Caco-2 (cell line): Measurements from ENCODE around the gene EDN1. TPM values are rescaled to one million over a fixed set of nuclear protein-coding genes. Genes with fewer than 3 reads are reported as not detected.

Source experiments
- BruUV-seq: library from RNA; stranded (reverse); fragments of 400-500 nt; replicated peaks from 2 replicates; lab custom pipeline; 2021; lab: Mats Ljungman, UMichigan
- CTCF ChIA-PET: fragments of 300-600 bp; sonication (Branson Sonifier 250); formaldehyde crosslinking; loops from one replicate; lab custom pipeline; 2022; ENCODE audit warnings: antibody characterized with exemption; lab: Charles Lee
- POLR2A ChIA-PET: fragments of 300-600 bp; sonication (Branson Sonifier 250); formaldehyde crosslinking; loops from one replicate; lab custom pipeline; 2022; ENCODE audit warnings: antibody characterized with exemption; lab: Charles Lee
- DNase-seq, 2 experiments: peaks; one replicate each; pipeline versions ENCODE4 v3.0.0 to v3.0.0-alpha.2; 2020 to 2022
- H3K27me3 ChIP-seq: replicated peaks from 2 replicates; pipeline ENCODE4 v1.6.0; 2011; ENCODE audit warnings: low read length; ENCODE audit not compliant: control insufficient read depth, insufficient read depth
- H3K36me3 ChIP-seq: 2 replicates; pipeline ENCODE4 v1.5.1; 2011; ENCODE audit warnings: low read length; ENCODE audit not compliant: control insufficient read depth, insufficient read depth
- H3K4me1 ChIP-seq: fragments of 250-450 bp; sonication (Bioruptor Pico); 2 replicates; pipeline ENCODE4 v1.5.1; 2020; ENCODE audit warnings: mild to moderate bottlenecking
- H3K4me3 ChIP-seq: 2 replicates; pipeline ENCODE4 v1.5.1; 2011; ENCODE audit warnings: low read depth, mild to moderate bottlenecking, control low read depth, low read length
- H3K9me3 ChIP-seq: fragments of 250-450 bp; sonication (Bioruptor Pico); 2 replicates; pipeline ENCODE4 v1.5.1; 2020; ENCODE audit warnings: mild to moderate bottlenecking, moderate library complexity
- H3K27ac Mint-ChIP-seq: one replicate; pipeline ENCODE4 v1.8.0; 2022; ENCODE audit warnings: mixed read lengths; ENCODE audit not compliant: unreplicated experiment
- H3K27me3 Mint-ChIP-seq: one replicate; pipeline ENCODE4 v1.8.0; 2022; ENCODE audit warnings: mixed read lengths; ENCODE audit not compliant: insufficient read depth, unreplicated experiment
- H3K36me3 Mint-ChIP-seq: one replicate; pipeline ENCODE4 v1.8.0; 2022; ENCODE audit warnings: mild to moderate bottlenecking, mixed read lengths; ENCODE audit not compliant: insufficient read depth, unreplicated experiment
- H3K4me1 Mint-ChIP-seq: one replicate; pipeline ENCODE4 v1.8.0; 2022; ENCODE audit warnings: low read depth, mixed read lengths; ENCODE audit not compliant: unreplicated experiment
- H3K4me3 Mint-ChIP-seq: one replicate; pipeline ENCODE4 v1.8.0; 2022; ENCODE audit warnings: mild to moderate bottlenecking, moderate library complexity, mixed read lengths; ENCODE audit not compliant: unreplicated experiment
- H3K9me3 Mint-ChIP-seq: one replicate; pipeline ENCODE4 v1.8.0; 2022; ENCODE audit warnings: mixed read lengths; ENCODE audit not compliant: unreplicated experiment
- intact Hi-C: fragments of 100-400 bp; cut with micrococcal nuclease; formaldehyde crosslinking; loops from one replicate; pipeline ENCODE4 v1.10.0; 2022; ENCODE audit not compliant: unreplicated experiment
- total RNA-seq: library from RNA; stranded (reverse); gene quantifications from 2 replicates; pipeline ENCODE4 v1.2.3, GENCODE V29; 2022
- TF ChIP-seq, protein P1 (sequence below), 2 experiments: fragments of 200-600 bp in 1 of 2; IDR thresholded peaks; 1 replicate in 1 of 2; 2 replicates in 1 of 2; pipeline versions ENCODE4 v1.5.1 to v1.8.0; 2011 to 2022; ENCODE audit warnings: antibody characterized with exemption in 1 of 2, control low read depth in 1 of 2, inconsistent platforms in 1 of 2, low read depth in 1 of 2, low read length in 1 of 2, mild to moderate bottlenecking in 1 of 2, moderate library complexity in 1 of 2; ENCODE audit not compliant: insufficient read depth in 1 of 2, severe bottlenecking in 1 of 2, unreplicated experiment in 1 of 2

Gene EDN1
- total RNA-seq, 1 experiment from 2014 or later = 14.0 TPM

DNA sequence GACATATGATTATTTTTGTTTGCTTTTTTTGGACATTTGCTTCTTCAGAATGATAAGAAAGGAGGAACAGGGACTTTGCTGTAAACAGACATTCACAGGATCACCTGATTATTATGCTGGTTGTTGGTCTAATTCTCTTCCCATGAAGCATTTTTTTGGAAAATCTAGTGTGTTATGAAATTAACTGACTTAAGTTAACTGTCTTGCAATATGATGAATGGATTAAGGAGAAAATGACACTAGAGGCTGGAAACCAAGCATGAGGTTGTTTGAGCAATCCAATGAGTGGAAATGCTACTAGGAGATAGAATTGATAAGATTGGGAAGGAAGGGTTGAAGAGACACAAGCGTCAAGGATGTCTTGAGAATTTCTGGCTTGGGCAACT is 13.2 kb upstream of the EDN1 start:
- DNase-seq = no peak
- Mint-ChIP-seq H3K4me1 (peaks cover 8% of the 10 kb centered on the region), H3K9me3 (peaks cover 23% of the 10 kb centered on the region), H3K4me3 (no peak overlapping the region), H3K27ac (no peak overlapping the region), H3K36me3 (peaks cover 9% of the 10 kb centered on the region), H3K27me3 (no peaks in the 10 kb centered on the region)
- Histone ChIP-seq H3K4me3 (no peak overlapping the region), H3K36me3 (no peaks in the 10 kb centered on the region), H3K4me1 (no peaks in the 10 kb centered on the region), H3K27me3 (no peaks in the 10 kb centered on the region), H3K9me3 (no peaks in the 10 kb centered on the region)
- intact Hi-C loops = no loop called here
- BruUV-seq = no TSS peak
- POLR2A ChIA-PET = no interaction called here
- TF ChIP-seq, protein P1, sequence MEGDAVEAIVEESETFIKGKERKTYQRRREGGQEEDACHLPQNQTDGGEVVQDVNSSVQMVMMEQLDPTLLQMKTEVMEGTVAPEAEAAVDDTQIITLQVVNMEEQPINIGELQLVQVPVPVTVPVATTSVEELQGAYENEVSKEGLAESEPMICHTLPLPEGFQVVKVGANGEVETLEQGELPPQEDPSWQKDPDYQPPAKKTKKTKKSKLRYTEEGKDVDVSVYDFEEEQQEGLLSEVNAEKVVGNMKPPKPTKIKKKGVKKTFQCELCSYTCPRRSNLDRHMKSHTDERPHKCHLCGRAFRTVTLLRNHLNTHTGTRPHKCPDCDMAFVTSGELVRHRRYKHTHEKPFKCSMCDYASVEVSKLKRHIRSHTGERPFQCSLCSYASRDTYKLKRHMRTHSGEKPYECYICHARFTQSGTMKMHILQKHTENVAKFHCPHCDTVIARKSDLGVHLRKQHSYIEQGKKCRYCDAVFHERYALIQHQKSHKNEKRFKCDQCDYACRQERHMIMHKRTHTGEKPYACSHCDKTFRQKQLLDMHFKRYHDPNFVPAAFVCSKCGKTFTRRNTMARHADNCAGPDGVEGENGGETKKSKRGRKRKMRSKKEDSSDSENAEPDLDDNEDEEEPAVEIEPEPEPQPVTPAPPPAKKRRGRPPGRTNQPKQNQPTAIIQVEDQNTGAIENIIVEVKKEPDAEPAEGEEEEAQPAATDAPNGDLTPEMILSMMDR (IDR thresholded peaks at IDR 0.05; ENCODE audit: insufficient read depth in 1 of 2, low read depth in 1 of 2, low read length in 1 of 2, severe bottlenecking in 1 of 2, unreplicated experiment in 1 of 2) = no peak
- CTCF ChIA-PET = no interaction called here

DNA sequence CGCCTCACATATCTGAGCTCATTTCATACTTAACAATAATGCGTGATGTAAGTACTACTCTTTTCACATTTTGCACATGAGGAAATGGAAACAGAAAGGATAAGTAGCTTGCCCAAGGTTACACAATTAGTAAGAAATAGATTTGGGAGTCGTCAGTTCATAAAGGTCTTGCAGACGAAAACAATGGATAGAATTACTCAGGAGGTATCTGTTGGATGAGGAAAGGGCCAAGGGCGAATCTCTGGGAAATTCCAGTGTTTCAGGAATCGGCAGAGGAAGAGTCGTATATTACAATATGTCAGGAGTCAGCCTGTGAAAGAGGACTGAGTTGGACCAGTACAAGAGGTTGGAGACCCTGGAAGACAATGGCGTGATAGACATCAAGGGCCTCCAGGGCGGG is 12.8 kb upstream of the EDN1 start:
- no peak for DNase-seq
- intact Hi-C loops = no loop called here
- peaks cover 8% of the 10 kb centered on the region for H3K4me1 Mint-ChIP-seq
- no peaks in the 10 kb centered on the region for H3K36me3 ChIP-seq
- TF ChIP-seq, protein P1 (IDR thresholded peaks at IDR 0.05; ENCODE audit: insufficient read depth in 1 of 2, low read depth in 1 of 2, low read length in 1 of 2, severe bottlenecking in 1 of 2, unreplicated experiment in 1 of 2) = no peak
- H3K27ac Mint-ChIP-seq = no peak overlapping the region
- CTCF ChIA-PET = no interaction called here
- H3K4me3 Mint-ChIP-seq = no peak overlapping the region
- no peaks in the 10 kb centered on the region for H3K4me1 ChIP-seq
- H3K27me3 ChIP-seq = no peaks in the 10 kb centered on the region
- H3K9me3 ChIP-seq = no peaks in the 10 kb centered on the region
- POLR2A ChIA-PET = no interaction called here
- peaks cover 9% of the 10 kb centered on the region for H3K36me3 Mint-ChIP-seq
- no TSS peak for BruUV-seq
- no peak overlapping the region for H3K4me3 ChIP-seq
- peaks cover 18% of the 10 kb centered on the region for H3K9me3 Mint-ChIP-seq
- no peaks in the 10 kb centered on the region for H3K27me3 Mint-ChIP-seq

DNA sequence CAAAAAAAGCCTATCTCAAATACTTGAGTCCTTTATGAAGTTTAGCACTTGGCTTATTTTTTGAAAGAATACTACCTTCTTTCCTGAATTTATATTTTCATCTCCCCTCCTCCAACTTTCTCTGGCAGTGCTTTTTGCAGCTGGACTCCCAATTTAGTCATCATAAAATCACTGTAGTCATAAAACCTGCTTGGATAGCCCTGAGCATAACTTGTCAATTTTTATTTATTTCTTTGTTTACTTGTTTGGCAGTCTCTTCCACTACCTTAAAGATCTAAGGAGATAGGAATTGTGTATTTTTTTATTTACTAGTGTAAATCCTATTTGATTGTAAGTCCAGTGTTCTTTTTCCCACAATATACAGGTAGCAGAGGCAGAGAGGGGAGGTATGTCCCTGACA is 11.2 kb upstream of the EDN1 start:
- H3K4me3 ChIP-seq = no peak overlapping the region
- no peaks in the 10 kb centered on the region for H3K4me1 ChIP-seq
- H3K27me3 Mint-ChIP-seq = no peaks in the 10 kb centered on the region
- H3K4me1 Mint-ChIP-seq = peaks cover 8% of the 10 kb centered on the region
- no peak overlapping the region for H3K4me3 Mint-ChIP-seq
- intact Hi-C loops = no loop called here
- no TSS peak for BruUV-seq
- no peaks in the 10 kb centered on the region for H3K36me3 ChIP-seq
- H3K27ac Mint-ChIP-seq = no peak overlapping the region
- no peaks in the 10 kb centered on the region for H3K27me3 ChIP-seq
- ChIA-PET POLR2A (no interaction called here), CTCF (interaction anchor here (0.5 to 1.2 kb wide), 2 partner anchors 9 to 12 kb away, joined by 3 read pairs; no protein-coding TSS in a partner anchor)
- TF ChIP-seq, protein P1 (IDR thresholded peaks at IDR 0.05; ENCODE audit: insufficient read depth in 1 of 2, low read depth in 1 of 2, low read length in 1 of 2, severe bottlenecking in 1 of 2, unreplicated experiment in 1 of 2) = no peak
- H3K9me3 ChIP-seq = no peaks in the 10 kb centered on the region
- H3K9me3 Mint-ChIP-seq = peaks cover 10% of the 10 kb centered on the region
- no peak for DNase-seq
- peaks cover 9% of the 10 kb centered on the region for H3K36me3 Mint-ChIP-seq
